MG63 (cell line): ENCODE data around the gene OR4D10. TPM values are rescaled to one million over a fixed set of nuclear protein-coding genes. Genes with fewer than 3 reads are reported as not detected.
"Not testable (repeated sequence)": the region's sequence is repeated elsewhere in the genome, so short reads cannot be mapped to it uniquely, and the experiment has no call there.

Experiments used
- DNase-seq: peaks from one replicate; pipeline ENCODE4 v3.0.0-alpha.2; 2020
- H3K27me3 ChIP-seq: fragments of 250-450 bp; sonication (Bioruptor Pico); 2 replicates; pipeline ENCODE4 v1.5.1; 2020; ENCODE audit warnings: mild to moderate bottlenecking, moderate library complexity
- H3K36me3 ChIP-seq: fragments of 250-450 bp; sonication (Bioruptor Pico); 2 replicates; pipeline ENCODE4 v1.5.1; 2020; ENCODE audit warnings: mild to moderate bottlenecking, moderate library complexity
- H3K4me3 ChIP-seq: fragments of 250-450 bp; sonication (Bioruptor Pico); 2 replicates; pipeline ENCODE4 v1.5.1; 2020; ENCODE audit warnings: mild to moderate bottlenecking, moderate library complexity
- H3K9me3 ChIP-seq: fragments of 250-450 bp; sonication (Bioruptor Pico); 2 replicates; pipeline ENCODE4 v1.5.1; 2020; ENCODE audit warnings: mild to moderate bottlenecking, moderate library complexity
- total RNA-seq: library from RNA; depleted of rRNA; stranded (reverse); fragments of >200 nt; shearing (Covaris generic); gene quantifications from 2 replicates; pipeline ENCODE4 v1.2.3, GENCODE V29; 2014; ENCODE audit warnings: low replicate concordance; rRNA removed

Gene OR4D10
- total RNA-seq: not detected in 2 replicates

- Histone ChIP-seq H3K27me3 (no peaks in the 10 kb centered on the region), H3K36me3 (no peaks in the 10 kb centered on the region), H3K4me3 (no peak within 1 kb of the TSS), H3K9me3 (no peaks in the 10 kb centered on the region)
- DNase-seq: no peak
These were observed at the start of gene OR4D10 for GRCh38 chr11:59473015-59473414. TSS of gene OR4D10 (plus strand) at chr11:59473315. CDS start at chr11:59477430, 4,115 bp downstream.

DNA sequence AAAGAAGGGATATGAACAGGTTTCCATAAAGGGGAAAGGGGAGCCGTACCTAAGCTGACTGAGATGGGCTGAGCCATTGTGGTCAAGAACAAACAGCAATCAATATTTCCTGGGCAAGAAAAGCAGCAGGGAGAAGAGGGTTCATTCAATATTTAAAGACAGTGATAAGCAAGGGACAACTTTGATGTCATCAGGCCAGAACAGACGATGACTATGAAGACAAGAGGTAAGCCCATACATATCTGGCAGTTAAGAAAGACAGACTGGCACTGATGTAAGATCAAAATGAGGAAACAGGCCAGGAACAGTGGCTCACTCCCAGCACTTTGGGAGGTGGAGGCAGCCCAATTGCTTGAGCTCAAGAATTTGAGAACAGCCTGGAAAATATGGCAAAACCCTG, 49.3 kb upstream of the OR4D10 start:
- no peak for DNase-seq
- Histone ChIP-seq H3K27me3 (no peaks in the 10 kb centered on the region), H3K9me3 (no peaks in the 10 kb centered on the region), H3K36me3 (no peaks in the 10 kb centered on the region), H3K4me3 (no peak overlapping the region)

- Histone ChIP-seq H3K27me3 (no peaks in the 10 kb centered on the region), H3K4me3 (no peak overlapping the region), H3K9me3 (no peaks in the 10 kb centered on the region), H3K36me3 (no peaks in the 10 kb centered on the region)
- no peak for DNase-seq
These were observed 48.0 kb upstream of the OR4D10 start for GRCh38 chr11:59425131-59425530.

GRCh38 chr11:59426361-59427067, 46.6 kb upstream of the OR4D10 start, which contains the start of gene OR5A2:
TSS of gene OR5A2 (minus strand) at chr11:59426413. CDS start at chr11:59422953, 3,460 bp downstream.
- no peak within 1 kb of the TSS for H3K4me3 ChIP-seq
- H3K36me3 ChIP-seq: no peaks in the 10 kb centered on the region
- no peaks in the 10 kb centered on the region for H3K9me3 ChIP-seq
- DNase-seq: no peak
- H3K27me3 ChIP-seq: no peaks in the 10 kb centered on the region

GRCh38 chr11:59427068-59427382, 46.1 kb upstream of the OR4D10 start:
- Histone ChIP-seq H3K36me3 (no peaks in the 10 kb centered on the region), H3K4me3 (no peak overlapping the region), H3K27me3 (no peaks in the 10 kb centered on the region), H3K9me3 (no peaks in the 10 kb centered on the region)
- no peak for DNase-seq

DNA sequence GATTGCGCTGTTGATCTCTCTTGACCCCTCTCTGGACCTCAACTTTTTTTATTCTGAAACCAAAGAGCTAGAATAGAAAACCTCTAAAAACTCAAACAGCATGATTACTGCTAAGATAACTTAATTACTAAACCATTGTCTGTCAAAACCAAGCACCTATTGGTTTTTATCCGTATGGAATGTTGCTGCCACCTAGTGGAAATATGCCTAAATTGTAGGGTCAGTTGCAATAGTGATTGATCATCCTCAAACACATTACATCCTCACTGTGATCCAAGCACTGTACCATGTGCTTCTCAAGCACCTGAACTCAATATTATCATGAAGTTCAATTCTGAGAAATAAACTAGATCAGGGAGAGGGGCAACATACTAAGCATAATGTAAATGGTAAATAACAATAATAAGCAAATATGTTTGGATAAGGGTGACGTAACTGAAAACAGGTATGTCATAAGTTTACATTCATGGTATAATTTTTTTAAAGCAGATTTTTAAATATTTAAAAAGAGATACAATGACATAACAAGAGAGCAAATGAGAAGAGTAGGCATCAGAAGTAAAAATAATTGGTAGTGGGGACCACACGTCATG, 43.1 kb upstream of the OR4D10 start:
- no peak for DNase-seq
- H3K27me3 ChIP-seq: no peaks in the 10 kb centered on the region
- no peaks in the 10 kb centered on the region for H3K36me3 ChIP-seq
- no peaks in the 10 kb centered on the region for H3K9me3 ChIP-seq
- H3K4me3 ChIP-seq: no peak overlapping the region

DNA sequence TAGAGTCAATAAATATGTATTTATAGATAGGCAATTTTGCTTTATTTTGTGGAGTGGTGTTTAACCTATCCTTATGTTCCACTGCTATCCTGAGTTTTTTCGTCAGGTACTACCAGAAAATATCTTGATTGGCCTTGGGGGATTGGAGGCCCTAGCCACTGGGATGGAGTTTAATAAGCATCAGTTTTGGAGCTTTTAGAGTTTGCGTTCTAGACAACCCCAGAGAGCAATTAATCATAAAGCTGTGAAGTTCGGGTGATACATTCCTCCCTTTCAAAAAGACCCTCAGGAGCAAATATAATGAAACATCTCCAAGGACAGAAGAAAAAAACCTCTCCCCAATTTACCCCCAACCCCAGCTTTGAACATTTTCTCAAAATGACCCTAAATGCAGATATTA, 36.9 kb upstream of the OR4D10 start, which contains the start of gene OR5A1:
Gene OR5A1 (plus strand): TSS at position 301 of the 400 bp plus-strand sequence. CDS start 6,700 bp downstream, outside the sequence.
- Histone ChIP-seq H3K4me3 (no peak within 1 kb of the TSS), H3K9me3 (no peaks in the 10 kb centered on the region), H3K36me3 (no peaks in the 10 kb centered on the region), H3K27me3 (no peaks in the 10 kb centered on the region)
- DNase-seq: no peak

GRCh38 chr11:59437770-59438169, 35.3 kb upstream of the OR4D10 start:
- DNase-seq: no peak
- H3K36me3 ChIP-seq: no peaks in the 10 kb centered on the region
- no peaks in the 10 kb centered on the region for H3K27me3 ChIP-seq
- no peaks in the 10 kb centered on the region for H3K9me3 ChIP-seq
- no peak overlapping the region for H3K4me3 ChIP-seq

- H3K36me3 ChIP-seq: not testable (repeated sequence)
These were observed 27.5 kb upstream of the OR4D10 start for GRCh38 chr11:59445624-59446023.

GRCh38 chr11:59448484-59448883, 24.6 kb upstream of the OR4D10 start:
- DNase-seq: no peak
- Histone ChIP-seq H3K4me3 (no peak overlapping the region), H3K9me3 (peaks cover 2% of the 10 kb centered on the region), H3K36me3 (no peaks in the 10 kb centered on the region), H3K27me3 (no peaks in the 10 kb centered on the region)

More at GRCh38 chr11:59445624-59446023, 27.5 kb upstream of the OR4D10 start:
- H3K9me3 ChIP-seq, DNase-seq, H3K4me3 ChIP-seq, H3K27me3 ChIP-seq: not testable (repeated sequence)

DNA sequence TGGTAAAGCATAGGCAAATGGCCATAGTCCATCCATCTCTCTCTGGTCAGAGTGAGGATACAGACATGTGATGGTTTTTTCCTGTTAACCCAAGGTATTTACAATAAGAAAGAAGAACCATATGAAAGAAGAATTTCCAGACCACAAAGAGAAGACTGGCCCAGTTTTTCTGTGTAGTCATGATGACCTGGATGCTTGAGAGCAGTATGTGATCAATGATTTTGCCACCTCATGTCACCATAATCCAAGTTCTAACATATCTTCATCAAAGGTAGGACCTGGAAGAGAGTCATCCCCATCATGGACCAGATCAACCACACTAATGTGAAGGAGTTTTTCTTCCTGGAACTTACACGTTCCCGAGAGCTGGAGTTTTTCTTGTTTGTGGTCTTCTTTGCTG, 16.5 kb upstream of the OR4D10 start, which contains the start of gene OR4D6:
Gene OR4D6 (plus strand): TSS at position 301 of the 400 bp plus-strand sequence. CDS start 0 bp downstream, at position 301.
- H3K27me3 ChIP-seq: no peaks in the 10 kb centered on the region
- DNase-seq: no peak
- no peaks in the 10 kb centered on the region for H3K36me3 ChIP-seq
- no peak within 1 kb of the TSS for H3K4me3 ChIP-seq
- no peaks in the 10 kb centered on the region for H3K9me3 ChIP-seq

DNA sequence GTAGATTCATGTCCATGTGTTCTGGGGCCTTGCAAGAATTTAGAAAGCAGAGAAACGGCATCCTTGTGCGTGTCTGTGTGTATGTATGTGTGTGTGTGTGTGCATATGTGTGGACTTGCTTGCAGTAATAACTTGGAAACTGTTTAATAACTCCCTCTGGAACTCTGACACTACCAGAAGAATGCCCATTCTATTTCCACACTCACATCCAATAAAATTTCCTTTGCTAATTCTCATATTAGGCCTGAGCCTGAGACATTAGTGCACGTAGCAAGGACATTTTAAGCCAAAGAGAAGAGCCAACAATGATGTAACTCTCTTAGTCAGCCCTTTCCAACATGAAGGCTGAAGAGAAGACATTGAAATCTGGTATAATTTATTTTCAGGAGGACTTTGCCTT, 13.2 kb upstream of the OR4D10 start:
- H3K27me3 ChIP-seq: no peaks in the 10 kb centered on the region
- H3K36me3 ChIP-seq: no peaks in the 10 kb centered on the region
- no peaks in the 10 kb centered on the region for H3K9me3 ChIP-seq
- no peak overlapping the region for H3K4me3 ChIP-seq
- DNase-seq: no peak

- H3K27me3 ChIP-seq: no peaks in the 10 kb centered on the region
- peak; percentile 92 for DNase-seq
- no peaks in the 10 kb centered on the region for H3K36me3 ChIP-seq
- H3K4me3 ChIP-seq: no peak overlapping the region
- no peaks in the 10 kb centered on the region for H3K9me3 ChIP-seq
These were observed 9.9 kb upstream of the OR4D10 start for GRCh38 chr11:59463190-59463641.

DNA sequence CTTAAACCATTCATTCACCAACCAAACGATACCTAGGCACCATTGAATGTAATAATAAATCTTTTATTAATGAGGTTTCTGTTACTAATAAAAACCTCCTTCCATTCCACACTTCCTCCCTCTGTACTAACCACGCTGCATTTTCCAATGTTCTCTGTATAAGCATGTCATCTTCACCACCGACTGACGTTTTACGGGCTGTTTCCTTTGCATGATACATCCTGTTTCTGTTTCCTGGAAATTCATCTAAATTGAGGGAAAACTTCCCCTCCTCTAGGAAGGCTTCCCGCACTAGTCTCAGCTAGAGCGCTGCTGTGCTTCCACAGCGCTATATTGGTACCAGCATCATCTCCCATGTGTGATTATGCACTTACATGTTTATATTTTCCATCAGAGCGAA, 2.1 kb downstream of the OR4D10 start:
- DNase-seq: no peak
- Histone ChIP-seq H3K36me3 (no peaks in the 10 kb centered on the region), H3K4me3 (no peak overlapping the region)

GRCh38 chr11:59479906-59480305, 6.8 kb downstream of the OR4D10 start:
- Histone ChIP-seq H3K36me3 (no peaks in the 10 kb centered on the region), H3K9me3 (no peaks in the 10 kb centered on the region), H3K27me3 (no peaks in the 10 kb centered on the region), H3K4me3 (no peak overlapping the region)
- no peak for DNase-seq

More for the DNA sequence above, 2.1 kb downstream of the OR4D10 start:
- Histone ChIP-seq H3K27me3 (no peaks in the 10 kb centered on the region), H3K9me3 (no peaks in the 10 kb centered on the region)

DNA sequence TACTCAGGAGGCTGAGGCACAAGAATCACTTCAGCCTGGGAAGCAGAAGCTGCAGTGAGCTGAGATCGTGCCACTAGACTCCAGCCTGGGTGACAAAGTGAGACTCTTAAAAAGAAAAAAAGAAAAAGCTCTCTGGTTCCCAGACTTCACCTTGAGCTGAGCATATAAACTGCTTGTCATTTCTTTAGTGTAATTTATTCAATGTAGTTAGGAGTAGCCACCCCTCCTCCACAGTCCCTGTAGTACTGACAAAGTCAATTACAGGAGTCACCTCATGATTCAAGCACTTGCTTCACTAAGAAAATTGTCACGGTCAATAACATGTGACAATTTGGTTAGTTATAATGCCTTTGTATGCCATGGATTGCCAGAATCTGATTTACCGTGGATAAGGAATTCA, 7.2 kb downstream of the OR4D10 start:
- H3K36me3 ChIP-seq: no peaks in the 10 kb centered on the region
- no peak for DNase-seq
- no peak overlapping the region for H3K4me3 ChIP-seq
- no peaks in the 10 kb centered on the region for H3K27me3 ChIP-seq
- no peaks in the 10 kb centered on the region for H3K9me3 ChIP-seq

- H3K4me3 ChIP-seq: no peak overlapping the region
- no peaks in the 10 kb centered on the region for H3K27me3 ChIP-seq
- no peaks in the 10 kb centered on the region for H3K9me3 ChIP-seq
- no peaks in the 10 kb centered on the region for H3K36me3 ChIP-seq
- DNase-seq: no peak
These were observed 28.8 kb downstream of the OR4D10 start for GRCh38 chr11:59501931-59502330.

DNA sequence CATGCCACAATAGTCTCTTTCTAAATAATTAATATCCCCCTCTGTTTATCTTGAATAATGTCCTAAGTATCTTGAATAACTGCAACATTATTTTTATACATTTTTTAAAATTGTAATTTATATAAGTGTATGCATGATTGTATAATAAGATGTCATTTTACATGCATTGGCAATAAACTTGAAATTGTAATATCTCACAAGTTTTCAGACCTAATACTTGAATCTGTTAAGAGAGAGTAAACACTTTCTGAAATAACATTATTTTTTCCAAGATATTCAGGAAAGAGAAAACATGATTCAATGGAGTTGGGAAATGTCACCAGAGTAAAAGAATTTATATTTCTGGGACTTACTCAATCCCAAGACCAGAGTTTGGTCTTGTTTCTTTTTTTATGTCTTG, 30.2 kb downstream of the OR4D10 start, which contains the start of gene OR4D11:
Gene OR4D11 (plus strand): TSS at position 301 of the 400 bp plus-strand sequence. CDS start 0 bp downstream, at position 301.
- no peaks in the 10 kb centered on the region for H3K27me3 ChIP-seq
- H3K9me3 ChIP-seq: no peaks in the 10 kb centered on the region
- no peak for DNase-seq
- no peaks in the 10 kb centered on the region for H3K36me3 ChIP-seq
- no peak within 1 kb of the TSS for H3K4me3 ChIP-seq
